Stimulated activated CD4-positive, alpha-beta T cell treated with anti-CD3 and anti-CD28 coated beads, Interleukin-12 subunit alpha, Interleukin-12 subunit beta, amount 100 ng/mL, for 4 hours (primary cell): Measurements from ENCODE around the gene AANAT.

Experiments used
- DNase-seq: peaks from one replicate; pipeline ENCODE4 v3.0.0-alpha.2; 2020

Gene AANAT

DNA sequence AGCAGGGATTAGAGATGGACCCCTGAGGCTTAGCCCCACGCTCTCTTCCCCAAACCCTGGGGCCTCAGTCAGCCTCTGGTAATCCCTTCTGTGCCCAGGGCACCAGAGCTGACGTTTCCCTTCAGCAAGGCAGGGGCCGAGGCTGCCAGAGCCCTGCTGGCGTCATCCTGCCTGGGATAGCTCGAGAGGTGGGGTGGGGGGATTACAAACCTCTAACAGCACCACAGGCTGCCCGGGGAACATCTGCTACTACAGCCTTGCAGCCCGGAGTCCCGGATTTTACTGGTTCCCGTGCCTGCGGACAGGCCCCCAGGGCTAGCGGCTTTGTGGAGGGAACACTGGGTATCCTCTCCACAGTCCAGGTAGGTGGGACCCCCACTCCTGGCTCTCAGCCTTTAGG lies at the start of gene AANAT:
Gene AANAT (plus strand): TSS at position 238 of the 400 bp plus-strand sequence. CDS start 1,144 bp downstream, outside the sequence.
- DNase-seq, result no peak

DNA sequence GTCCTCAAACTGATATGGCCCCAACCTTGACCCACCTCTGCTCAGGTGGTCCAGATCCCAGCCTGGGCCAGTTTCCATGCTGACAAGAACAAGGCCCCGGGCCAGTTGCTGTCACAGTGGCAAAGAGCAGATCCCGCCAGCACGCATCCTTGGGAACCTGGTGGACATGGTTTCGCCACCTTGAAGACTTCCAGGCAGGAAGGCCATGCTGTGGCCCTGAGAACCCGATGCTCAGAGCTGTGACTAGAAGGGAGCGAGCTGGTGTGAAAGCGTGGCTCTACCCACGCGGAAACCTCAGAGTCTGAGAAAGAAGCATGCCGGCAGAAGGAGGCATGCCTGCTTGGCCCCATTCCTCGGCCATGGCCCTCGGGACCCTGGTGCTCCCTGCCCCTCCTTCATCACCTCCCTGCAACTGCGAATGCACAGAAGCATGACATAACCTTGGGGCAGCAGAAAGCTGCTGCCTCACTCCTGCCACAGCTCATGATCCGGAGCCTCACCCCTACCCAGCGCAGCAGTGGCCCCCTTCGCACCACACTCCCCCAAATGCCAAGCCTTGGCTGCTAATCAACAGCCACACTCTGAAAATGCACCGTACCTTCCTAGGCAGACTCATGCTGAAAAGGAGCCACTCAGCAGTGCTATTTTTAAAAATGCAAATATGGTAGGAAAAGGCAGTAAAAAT lies 47.7 kb upstream of the AANAT start:
- DNase-seq, result no peak

DNA sequence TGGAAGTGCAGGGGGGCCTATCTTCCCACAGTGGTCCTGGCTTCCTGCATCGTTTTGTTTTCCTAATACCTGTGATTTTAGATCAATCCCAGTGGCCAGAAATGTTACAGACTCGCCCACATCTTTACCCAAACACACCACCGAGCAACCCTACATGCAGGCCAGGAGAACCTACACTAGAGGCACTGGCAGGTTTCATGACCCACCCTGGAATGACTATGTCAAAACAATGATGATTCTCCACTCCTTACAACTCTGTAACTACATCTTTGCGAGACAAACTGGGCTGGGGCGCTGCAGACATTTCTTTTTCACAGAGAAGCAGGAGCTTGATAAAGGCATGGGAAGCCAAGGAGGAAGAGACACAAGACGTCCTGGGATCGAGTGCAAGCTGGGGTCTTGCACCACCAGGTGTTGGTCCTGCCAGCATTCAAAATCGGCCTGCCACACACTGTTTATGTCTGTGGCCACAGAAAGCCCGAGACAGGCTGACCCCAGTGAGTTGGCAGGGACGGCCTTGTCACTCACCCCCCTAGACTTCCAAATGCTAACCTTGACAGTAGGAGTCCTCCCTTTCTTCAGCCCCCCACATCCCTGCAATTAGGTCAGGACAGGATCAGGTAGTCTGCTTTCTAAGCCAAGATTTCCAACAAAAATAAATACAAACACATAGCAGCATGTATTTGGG lies 46.9 kb upstream of the AANAT start:
- no peak for DNase-seq

DNA sequence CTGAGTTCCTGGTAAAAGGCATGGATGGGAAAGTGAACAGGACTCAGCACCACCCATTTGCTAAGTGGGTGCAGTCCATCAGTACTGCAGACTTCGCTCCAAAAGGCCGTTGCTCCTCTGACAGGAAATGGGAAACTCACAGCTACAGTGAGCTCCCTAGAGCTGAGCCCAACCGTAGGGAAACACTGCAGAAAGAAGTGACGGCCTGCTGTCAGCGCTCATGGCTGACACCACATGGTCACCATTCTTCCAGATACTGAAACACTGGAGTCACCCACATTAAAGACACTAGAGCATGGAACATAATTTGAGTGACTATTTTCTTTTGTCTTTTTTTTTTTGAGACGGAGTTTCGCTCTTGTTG lies 46.4 kb upstream of the AANAT start:
- no peak for DNase-seq

DNA sequence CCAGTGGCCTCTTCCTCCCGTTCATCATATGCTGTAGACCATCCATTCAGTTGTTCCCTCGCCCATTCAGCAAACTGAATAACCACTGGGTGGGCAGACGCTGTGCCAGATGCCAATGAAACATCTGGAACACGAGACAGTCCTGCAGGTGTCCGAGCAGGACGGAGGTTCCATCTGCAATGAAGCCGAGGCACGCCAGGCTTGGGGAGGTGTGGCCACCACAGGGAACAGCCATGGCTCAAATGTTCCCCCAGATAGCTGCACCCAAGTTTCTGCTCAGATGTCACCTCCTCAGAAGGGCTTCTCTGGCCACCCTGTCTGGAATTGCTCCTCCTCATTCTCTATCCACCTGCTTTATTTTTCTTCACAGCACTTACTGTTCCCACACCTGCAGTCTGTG lies 45.0 kb upstream of the AANAT start:
- DNase-seq, result no peak

- DNase-seq, result no peak
Measured at GRCh38 chr17:76422860-76423259, 44.5 kb upstream of the AANAT start.

DNA sequence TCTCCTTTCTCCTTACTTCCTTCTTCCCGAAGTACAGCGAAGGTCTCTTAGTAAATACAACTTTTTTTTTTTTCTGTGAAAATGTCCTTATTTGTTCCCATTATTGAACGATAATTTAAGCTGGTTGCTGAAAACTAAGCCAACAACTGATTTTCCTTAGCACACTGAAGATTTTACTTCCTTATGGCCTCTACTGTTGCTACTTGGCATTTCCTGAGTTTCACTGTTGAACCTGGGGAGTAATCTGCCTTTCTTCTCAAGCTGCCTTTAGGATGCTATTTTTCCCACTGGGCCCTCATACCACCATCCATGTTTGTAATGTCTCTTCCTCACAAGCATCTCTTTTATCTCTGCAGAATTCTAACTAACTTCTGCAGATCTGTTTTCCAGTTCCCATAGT lies 40.5 kb upstream of the AANAT start:
- no peak for DNase-seq

DNA sequence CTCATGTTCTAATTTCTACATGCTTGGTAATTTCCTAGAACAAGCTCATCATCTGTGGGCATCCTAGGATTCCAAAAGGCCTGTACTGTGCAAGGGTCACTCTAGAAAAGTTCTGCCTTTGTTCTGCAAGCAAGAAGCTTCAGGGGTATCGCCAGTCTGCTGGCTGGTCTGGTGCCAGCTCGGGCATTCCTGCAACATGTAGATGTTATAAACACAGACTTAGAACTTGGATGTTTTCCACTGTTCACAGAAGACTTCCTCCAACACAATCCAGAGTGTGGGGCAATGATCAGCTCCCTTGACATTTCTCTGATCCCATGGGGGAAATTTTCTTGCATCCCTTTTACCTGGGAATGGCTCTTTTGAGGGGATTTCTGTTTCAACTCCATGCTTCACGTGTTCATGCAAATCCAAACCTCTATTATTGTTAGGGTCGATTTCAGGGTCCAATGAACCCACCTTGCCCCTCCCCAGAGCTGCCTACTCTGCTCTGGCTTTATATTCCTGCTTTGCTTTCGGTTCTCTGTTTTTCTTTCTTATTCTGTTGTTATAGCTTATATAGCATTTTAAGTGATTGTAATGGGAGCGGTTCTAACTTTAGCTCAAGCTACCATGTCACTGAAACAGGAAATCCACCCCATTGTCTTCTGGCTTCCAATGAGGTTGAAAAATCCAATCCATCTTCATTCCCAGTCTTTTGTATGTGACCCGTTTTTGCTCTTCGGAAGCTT lies 39.7 kb upstream of the AANAT start:
- DNase-seq, result no peak

DNA sequence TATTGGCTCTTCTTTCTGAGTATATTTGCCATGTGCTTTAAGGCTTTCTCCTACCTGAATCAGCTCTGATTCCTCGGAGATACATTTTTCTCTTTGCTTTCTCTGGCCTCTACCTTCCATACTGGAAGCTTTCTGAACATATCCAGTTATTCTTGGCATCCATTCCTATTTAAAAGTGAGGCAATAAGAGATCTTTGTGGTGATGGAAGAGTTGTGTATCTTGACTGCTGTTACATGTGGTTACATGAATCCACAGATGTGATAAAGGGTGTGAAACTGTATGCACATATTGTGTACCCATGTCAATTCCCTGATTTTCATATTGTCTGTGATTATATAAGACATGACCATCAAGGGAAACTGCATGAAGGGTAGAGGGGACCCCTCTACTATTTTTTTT lies 38.9 kb upstream of the AANAT start:
- no peak for DNase-seq

- no peak for DNase-seq
Measured at GRCh38 chr17:76431509-76431908, 35.9 kb upstream of the AANAT start.

GRCh38 chr17:76432004-76432403 lies 35.4 kb upstream of the AANAT start:
- no peak for DNase-seq

DNA sequence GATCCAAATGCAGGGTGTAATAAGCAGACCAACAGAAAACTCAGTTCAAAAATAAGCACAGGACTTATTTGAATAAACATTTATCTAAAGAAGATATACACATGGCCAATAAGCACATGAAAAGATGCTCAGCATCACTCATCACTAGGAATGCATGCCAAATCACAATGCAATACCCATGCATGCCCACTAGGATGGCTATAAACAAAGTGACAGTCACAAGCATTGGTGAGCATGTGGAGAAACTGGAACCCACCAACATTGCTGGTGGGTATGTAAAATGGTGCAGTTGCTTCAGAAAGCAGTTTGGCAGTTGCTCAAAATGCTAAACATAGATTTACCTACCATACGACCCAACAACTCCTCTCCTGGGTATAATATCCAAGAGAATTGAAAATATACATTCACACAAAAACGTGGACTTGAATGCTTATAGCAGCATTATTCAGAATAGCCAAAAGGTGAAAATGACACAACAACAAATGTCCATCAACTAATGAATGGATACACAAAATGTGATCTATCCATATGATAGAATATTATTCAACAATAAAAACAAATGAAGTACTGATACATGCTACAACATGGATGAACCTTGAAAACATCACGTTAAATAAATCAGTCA lies 34.6 kb upstream of the AANAT start:
- no peak for DNase-seq

GRCh38 chr17:76433693-76434092 lies 33.7 kb upstream of the AANAT start:
- no peak for DNase-seq

GRCh38 chr17:76434870-76435269 lies 32.5 kb upstream of the AANAT start:
- no peak for DNase-seq

DNA sequence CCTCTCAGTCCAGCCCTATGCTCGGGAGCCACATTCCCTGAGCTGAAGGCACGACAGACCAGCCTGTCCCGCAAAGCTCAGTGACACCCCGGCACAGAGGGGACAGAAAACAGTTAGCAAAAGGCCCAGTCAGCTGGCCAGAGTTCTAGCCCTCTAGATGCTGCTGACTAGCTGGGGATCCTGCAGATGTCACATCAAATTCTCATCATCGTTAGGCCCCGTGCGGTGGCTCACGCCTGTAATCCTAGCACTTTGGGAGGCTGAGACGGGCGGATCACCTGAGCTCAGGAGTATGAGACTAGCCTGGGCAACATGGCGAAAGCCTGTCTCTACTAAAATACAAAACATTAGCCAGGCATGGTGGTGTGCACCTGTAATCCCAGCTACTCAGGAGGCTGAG lies 31.7 kb upstream of the AANAT start:
- no peak for DNase-seq

DNA sequence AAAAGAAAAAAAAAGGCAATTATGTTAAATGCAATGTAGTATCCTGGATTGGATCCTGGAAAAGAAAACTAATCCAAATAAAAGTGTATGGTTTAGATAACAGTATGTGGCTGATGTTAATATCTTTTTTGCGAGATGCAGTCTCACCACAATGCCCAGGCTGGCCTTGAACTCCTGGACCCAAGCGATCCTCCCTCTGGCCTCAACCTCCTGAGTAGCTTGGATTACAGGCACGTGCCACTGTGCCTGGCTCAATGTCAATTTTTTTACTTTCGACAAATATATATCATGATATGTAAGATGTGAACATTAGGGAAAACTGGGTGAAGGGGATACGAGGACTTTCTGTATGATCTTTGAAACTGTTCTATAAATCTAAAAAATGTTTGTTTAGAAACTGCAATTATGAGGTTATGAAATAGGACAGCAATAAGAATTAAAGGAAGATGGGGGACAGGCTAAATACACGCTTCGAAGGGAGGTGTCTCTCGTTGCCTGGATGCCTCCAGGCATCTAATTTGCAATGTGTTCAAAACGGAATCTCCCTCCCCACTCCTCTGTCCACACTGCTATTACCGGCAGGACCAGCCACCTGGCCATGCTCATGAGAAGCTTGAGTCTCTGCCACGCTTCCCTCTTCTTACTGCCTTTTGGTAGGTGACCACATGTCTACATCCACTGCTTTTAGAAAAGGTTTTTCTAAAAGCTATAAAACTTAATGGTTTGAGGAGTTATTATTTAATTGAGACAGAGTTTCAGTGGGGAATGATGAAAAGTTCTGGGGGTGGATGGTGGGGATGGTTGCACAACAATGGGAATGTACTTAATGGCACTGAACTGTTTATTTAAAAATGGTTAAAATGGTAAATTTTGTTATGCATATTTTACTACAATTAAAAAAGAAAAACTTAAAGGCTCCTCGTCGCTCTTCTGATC lies 29.7 kb upstream of the AANAT start:
- DNase-seq, result no peak

- DNase-seq, result no peak
Measured at GRCh38 chr17:76438906-76439305, 28.5 kb upstream of the AANAT start.

DNA sequence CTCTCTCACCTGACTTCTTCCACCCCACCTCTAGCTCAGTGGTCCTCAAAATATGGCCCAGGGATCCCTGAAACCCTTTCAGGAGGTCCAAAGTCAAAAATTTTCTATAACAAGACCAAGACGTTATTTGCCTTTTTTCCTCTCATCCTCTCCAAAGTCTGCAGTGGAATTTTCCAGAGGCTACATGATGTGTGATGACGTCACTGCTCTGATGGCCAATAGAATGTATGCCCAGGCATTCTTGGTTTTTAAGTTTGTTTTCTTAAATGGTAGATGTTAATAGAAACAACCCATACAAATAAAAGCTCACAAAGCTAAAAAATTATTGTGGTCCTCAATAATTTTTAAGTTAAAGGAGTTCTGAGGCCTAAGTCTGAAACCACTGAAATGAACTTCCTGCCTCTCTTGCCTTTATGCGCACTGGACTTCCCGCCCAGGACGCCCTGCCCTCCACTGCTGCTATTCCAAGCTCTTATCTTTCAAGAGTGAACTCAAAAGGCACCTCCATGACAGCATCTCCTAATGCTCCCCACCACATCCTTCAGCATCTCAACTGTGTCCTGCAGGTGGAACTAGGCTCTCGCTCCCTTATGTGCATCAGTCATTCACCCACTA lies 28.0 kb upstream of the AANAT start:
- no peak for DNase-seq

- no peak for DNase-seq
Measured at GRCh38 chr17:76440751-76441362, 26.5 kb upstream of the AANAT start.

DNA sequence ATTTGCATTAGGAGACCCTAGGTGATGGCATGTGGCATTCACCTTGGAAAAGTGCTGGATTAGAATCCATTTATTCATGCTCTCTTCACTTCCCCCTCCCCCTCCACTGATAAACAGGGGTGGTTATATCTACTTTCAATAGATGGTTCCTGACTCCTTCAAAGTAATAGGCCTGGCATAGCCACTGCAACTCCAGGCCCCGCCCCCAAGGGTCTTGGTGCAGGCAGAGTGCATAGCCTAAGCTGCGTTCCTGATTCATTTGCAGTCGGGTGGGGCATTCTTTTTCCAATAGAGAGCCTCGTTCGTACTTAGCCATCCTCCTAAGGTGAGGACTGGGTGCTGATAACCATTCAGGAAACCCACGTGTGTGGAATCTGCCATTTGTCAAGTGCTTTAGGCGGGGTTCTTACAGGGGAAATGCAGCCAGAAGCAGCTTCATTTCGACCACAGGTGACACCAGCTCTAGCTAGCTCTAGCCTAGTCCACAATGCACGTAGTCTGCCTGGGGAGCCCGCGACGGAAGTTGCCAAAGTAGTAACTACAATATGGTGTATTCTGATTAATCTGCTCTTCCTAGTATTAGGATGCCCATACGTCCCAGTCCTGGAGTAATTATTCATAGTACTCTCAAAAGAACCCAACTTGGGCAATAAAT lies 25.6 kb upstream of the AANAT start:
- DNase-seq, result no peak
